GM18907 (cell line): ENCODE results near the gene MAP3K7CL.
A peak's percentile ranks its signal among the peaks of the same experiment; 100 is the strongest.
"Not testable (repeated sequence)": the region's sequence is repeated elsewhere in the genome, so short reads cannot be mapped to it uniquely, and the experiment has no call there.

Experiments used
- ATAC-seq: cut with Tn5 transposase; IDR thresholded peaks from one replicate; pipeline ENCODE4 v1.9.1; 2021; ENCODE audit warnings: mild to moderate bottlenecking, moderate library complexity; ENCODE audit not compliant: unreplicated experiment

The MAP3K7CL gene

DNA sequence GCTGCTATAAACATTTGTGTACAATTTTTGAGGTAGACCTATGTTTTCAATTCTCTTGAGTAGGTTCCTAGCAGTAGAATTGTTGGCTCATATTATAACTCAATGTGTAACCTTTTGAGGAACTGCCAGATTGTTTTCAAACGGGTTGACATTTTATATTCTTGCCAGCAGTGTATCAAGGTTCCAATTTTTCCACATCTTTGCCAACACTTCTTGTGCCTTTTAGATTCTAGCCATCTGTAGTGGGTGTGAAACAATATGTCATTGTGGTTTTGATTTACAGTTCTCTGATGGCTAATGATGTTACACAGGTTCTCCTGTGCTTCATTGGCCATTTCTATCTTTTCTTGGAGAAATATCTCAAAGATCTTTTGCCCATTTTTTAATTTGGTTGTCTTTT lies 36.4 kb downstream of the MAP3K7CL start:
- no peak for ATAC-seq

DNA sequence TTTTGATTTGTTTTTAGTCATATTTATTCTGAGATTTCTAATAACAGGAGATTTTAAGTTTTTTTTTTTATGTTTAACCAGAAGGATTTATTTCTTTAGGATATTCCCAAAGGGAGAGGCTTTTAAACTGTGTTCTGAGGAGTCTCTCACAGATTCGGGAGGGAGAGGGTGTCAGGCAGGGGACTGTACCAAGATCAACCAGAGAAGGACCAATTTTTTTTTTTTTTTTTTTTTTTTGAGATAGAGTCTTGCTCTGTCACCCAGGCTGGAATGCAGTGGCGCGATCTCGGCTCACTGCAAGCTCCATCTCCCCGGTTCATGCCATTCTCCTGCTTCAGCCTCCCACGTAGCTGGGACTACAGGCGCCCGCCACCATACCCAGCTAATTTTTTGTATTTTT lies 37.0 kb downstream of the MAP3K7CL start:
- ATAC-seq: not testable (repeated sequence)

DNA sequence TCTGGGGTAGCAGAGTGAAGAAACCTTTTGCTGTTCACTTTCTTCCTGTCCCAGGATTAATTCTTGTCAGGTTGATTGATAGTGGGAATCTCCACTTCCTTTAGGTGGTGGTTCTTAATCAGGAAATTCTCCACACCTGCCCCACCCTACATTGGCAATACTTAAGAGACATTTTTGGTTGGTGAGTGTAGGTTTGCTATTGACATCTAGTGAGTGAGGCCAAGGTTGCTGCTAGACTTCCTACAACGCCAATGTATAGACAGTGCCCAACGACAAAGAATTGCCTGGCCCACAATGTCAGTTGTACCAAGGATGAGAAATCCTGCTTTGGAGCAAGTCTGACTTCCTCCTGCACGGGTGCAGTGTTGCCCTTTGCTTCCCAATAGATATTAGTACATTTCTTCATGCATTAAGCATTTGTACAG lies 38.5 kb downstream of the MAP3K7CL start:
- ATAC-seq: no peak

DNA sequence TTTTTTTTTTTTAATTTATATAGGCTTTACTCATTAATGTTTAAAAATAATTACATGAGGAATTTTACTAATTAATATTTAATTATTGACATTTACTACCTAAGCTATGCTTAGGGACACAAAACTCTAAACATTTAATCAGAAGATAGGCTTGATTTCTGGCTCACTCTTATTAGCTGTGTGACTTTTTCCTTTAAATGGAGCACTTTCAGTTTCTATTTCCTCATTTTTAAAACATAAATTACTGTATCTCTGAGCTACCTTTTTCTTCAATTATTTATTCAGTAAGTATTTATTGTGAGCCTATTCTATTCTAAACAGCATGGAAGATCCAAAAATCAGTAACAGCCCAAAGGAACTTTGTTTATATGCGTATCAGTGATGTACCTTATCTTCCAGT lies 40.5 kb downstream of the MAP3K7CL start:
- no peak for ATAC-seq

DNA sequence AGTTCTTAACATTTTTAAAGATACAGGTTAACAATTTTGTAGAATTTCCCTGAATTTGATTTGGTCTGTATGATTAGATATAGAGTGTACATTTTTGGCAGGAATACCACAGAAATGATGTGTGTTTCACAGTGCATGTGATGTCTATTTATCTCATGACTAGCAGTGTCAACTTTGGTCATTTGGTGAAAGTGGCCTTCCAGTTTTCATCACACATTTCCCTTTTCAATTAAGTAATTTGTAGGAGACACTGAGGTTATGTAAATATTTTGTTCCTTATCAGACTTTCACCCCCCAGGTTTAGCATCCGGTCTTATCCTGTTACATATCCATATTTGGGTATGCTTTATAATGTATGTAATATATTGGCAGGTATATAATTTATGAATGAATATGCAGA lies 41.8 kb downstream of the MAP3K7CL start:
- no peak for ATAC-seq

DNA sequence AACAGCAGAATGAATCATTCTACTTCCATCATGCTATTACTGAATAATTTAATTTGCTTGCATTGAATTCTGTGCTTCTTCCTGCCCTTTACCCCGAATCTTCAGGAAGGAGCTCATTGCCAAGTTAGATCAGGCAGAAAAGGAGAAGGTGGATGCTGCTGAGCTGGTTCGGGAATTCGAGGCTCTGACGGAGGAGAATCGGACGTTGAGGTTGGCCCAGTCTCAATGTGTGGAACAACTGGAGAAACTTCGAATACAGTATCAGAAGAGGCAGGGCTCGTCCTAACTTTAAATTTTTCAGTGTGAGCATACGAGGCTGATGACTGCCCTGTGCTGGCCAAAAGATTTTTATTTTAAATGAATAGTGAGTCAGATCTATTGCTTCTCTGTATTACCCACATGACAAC lies 44.2 kb downstream of the MAP3K7CL start:
- no peak for ATAC-seq

DNA sequence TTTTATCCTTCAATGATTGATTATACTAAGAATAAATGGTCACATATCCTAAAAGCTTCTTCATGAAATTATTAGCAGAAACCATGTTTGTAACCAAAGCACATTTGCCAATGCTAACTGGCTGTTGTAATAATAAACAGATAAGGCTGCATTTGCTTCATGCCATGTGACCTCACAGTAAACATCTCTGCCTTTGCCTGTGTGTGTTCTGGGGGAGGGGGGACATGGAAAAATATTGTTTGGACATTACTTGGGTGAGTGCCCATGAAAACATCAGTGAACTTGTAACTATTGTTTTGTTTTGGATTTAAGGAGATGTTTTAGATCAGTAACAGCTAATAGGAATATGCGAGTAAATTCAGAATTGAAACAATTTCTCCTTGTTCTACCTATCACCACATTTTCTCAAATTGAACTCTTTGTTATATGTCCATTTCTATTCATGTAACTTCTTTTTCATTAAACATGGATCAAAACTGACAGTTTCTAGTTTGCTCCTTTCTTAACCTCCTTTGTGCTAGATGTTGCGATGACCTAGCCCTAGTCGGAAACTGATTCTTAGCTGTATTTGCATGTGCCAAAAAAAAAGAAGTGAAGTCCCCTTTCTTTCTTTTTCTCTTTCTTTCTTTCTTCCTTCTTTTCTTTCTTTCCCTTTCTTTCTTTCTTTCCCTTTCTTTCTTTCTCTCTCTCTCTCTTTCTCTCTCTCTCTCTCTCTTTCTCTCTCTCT lies 45.1 kb downstream of the MAP3K7CL start:
- ATAC-seq: no peak

DNA sequence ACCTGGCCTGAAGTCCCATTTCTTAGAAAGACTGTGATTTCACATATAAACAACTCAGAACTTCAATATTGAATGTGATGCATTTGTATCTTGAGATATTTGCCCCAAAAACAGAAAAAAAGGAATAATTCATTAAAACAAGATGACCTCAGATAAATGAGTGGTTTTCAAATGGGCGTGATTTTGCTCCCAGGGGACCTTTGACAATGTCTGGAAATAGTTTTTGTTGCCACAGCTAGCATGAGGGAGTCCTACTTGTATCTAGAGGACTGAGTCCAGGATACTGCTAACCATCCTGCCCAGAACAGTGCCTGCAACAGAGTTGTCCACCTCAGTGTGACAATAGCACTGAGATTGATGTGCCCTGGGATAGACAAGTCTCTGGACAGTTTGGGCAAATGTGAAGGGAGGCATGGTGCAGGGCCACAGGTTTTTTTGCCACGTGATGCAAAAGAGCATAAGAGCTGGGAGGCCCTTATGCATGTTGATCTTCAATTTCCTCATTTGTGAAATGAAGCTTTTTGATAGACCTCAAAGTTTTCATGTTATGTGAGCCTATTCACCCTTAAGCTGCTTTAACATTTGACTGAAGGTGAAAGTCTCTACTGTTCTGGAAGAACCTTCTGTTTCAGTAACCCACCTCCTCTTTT lies 46.2 kb downstream of the MAP3K7CL start:
- ATAC-seq: no peak

DNA sequence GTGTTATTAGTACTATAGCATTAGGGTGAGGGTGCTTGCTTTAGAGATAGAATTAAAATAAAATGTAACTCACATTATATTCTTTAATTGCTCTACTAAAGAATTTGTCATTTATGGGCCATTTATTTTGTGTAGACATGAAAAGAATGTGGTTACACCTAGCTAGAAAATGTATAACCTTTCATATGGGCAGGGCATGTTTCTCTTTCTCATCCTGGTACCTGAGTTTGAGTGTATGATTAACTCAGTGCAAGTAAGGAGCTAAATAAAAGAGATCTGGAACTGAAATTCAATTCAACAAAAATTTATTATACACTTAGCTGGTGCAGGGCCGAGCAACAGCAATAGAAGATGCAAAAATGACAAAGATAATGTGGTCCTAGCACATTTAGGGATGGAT lies 47.4 kb downstream of the MAP3K7CL start:
- ATAC-seq: peak; percentile 47

DNA sequence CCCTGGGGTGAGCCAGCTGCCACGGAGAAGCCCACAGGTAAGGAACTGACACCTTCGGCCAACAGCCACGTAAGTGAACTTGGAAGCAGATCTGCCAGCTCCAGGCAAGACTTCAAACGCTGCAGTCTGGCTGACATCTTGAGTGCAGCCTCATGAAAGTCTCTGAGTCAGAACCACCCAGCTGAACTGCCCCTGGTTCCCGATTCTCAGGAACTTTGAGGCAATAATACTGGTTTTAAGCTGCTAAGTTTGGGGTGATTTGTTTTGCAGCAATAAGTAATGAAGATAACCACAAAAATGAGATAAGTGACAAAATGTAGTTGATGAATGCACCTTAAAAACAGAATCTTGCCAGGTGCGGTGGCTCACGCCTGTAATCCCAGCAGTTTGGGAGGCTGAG lies 48.5 kb downstream of the MAP3K7CL start:
- no peak for ATAC-seq

DNA sequence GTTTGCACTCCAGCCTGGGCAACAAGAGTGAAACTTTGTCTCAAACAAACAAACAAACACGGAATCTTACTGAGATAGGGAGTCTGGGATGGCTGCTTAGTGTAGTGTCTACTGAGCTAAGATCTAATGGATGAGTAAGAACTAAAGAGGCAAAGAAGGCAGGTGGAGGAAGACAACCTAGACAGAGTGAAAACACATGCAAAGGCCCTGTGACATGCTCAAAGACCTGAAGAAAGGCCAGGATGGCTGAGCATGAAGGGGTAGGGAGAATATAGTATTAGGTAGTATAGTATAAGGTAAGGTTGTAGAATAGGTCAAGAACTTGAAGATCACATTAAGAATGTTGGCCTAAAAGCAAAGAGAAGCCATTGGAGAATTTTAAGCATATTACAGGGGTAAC lies 49.1 kb downstream of the MAP3K7CL start:
- ATAC-seq: no peak

DNA sequence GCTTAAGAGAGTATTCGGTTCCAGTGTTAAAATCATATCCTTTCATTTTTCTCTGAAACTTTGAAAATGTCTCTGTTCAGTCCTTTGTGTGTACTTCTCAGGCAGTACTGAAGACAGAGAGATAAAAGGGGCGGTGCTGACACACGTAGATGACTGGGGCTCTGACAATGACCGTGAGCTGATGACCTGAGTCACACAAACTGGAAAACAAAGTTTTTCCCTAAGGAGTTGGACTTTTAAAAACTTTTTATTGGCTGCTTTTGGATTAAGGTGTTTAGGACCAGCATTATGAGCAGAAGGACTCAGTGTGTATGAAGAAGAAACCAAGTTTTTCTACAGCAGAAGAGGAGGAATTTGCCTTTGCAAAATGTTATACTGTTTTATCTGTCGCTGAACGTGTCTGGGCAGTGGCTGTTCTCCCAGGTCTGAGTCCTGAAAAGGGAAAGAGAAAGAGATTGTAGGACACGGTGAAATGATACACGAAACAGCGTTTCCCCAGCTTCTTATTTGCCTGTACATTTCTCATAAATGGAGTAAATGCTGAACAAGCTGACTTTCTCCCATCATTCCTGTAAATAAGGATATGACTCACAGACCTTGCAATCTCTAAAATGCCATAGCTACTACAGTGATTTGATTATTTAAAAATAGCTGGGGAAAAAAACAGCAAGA lies 51.5 kb downstream of the MAP3K7CL start:
- peak; percentile 37 for ATAC-seq

DNA sequence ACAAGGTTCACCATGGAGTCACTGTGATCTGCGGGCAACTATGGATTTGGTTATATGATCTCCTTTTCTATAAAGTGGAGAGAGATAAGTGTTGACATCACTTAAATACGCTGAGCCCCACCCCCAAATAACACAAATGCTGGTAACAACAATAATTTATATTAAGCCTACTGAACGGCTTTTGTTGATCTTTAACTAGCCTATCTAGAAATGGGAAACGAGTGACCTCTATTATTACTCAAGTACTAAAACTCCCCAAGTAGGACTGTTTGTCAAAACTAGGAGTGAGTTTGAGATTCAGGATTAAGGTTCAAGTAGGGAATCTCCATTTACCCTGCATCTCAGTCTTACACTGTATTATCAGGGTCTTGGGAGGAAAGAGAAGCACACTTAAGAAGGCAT lies 52.2 kb downstream of the MAP3K7CL start:
- no peak for ATAC-seq

DNA sequence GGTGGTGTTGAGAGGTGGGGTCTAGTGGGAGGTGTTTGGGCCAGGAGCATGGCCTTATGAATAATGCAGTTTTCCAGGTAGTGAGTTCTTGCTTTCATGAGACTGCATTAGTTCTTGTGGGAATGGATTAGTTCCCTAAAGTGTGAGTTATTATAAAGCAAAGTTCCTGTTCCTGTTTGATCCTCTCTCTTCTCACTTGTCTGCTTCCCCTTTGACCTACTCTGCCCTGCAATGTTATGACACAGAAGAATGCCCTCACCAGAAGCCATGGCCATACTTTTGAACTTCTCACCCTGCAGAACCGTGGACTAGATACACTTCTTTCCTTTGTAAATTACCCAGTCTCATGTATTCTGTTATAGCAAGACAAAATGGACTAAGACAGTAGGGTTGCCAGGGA lies 53.6 kb downstream of the MAP3K7CL start:
- ATAC-seq: no peak

DNA sequence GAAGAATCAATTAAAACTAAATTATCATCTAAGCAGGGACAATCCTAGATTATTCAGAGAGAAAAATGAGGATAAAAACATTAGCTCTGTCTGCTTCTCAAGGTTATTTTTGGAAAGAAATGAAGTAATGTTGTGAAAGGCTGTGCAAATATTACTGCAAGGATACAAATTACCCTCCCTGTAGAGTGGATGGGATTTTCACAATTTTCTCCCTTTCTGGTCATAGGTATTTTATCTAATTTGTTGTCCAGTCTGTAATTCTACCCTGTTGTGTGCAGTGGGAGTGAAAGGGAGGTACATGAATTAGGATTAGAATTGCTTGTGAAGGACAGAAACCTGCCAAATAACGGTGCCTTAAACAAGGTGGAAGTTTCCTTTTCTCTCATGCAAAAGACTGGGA lies 54.7 kb downstream of the MAP3K7CL start:
- no peak for ATAC-seq

DNA sequence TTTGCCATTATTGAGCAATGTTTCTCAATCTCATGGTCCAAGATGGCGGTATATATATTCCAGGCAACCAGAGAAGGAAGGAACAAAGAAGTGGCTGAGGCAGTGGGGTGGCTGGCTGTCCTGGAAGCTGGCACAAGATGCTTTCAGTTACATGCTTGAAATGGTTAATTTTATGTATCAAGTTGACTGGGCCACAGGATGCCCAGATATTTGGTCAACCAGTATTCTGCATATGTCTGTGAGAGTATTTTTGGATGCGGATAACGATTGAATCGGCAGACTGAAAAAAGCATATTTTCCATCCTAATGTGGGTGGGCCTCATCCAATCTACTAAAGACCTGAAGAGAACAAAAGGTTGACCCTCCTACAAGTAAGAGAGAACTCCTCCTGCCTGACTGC lies 55.2 kb downstream of the MAP3K7CL start:
- ATAC-seq: no peak

DNA sequence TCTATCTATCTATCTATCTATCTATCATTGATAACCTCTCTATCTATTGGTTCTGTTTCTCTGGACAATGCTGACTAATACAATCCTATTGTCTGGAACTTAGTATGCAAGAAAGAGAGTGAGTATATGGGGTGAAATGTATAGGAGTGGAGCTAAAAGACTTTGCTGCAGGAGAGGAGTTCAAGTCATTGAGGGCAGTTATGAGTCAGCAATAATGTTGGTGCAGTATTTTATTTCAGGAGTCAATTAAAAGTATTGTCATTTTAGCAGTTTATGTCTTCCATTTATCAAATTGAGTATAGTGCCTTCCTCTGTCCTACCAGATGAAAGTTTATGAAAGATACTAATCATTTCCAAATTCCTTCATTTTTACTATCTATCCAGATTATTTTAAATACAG lies 55.8 kb downstream of the MAP3K7CL start:
- ATAC-seq: no peak

DNA sequence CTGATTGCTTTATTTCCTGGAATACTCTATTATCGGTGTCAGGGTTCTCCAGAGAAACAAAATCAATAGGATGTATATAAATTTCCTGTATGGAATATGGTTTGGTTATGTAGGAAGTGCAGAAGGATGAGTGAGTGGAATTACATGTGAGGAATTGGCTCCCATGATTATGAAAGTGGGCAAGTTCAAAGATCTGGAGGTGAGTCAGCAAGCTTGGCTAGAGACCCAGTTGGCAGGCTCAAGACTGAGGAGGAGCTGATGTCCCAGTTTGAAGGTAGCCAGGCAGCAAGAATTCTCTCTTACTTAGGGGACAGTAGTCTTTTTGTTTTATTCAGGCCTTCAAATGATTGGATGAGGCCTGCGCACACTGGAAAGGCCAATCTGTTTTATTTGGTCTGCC lies 57.5 kb downstream of the MAP3K7CL start:
- ATAC-seq: no peak

DNA sequence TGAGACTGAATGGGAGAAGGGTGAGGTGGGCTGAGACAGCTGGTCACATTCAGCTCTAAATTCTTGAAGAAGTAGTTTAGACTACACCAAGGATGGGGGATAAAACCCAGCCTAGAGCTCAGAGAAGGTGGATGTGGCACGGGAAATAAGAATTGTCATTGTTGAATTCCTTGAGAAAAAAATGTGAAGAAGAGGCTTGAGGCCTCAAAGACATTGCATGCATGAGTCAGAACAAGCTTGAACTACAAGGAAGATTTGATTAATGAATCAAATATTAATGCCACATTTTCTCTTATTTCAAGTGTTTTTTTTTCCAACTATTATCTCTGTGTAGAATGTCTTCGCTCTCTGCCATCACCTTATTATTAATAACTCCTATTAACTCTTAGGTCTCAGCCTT lies 58.9 kb downstream of the MAP3K7CL start:
- ATAC-seq: no peak

DNA sequence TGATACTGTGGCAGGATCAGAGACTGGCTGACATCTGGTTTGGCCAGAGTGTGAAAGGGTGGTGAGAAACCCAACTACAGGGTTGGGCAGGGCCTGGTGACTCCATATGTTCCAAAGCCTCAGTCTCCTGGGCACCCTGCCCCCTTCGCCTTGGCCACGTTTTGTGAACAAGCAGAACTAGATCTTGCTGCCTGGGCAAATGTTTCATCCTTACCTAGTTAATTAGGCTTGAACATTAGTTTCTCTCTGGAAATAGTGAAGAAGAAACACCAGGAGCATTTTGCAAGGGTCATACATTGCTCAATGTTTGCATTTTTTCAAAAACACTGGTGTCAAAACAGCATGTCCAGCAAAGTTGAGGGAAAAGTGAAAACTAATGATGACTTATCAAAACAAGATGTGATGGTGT lies 60.5 kb downstream of the MAP3K7CL start:
- ATAC-seq: no peak

DNA sequence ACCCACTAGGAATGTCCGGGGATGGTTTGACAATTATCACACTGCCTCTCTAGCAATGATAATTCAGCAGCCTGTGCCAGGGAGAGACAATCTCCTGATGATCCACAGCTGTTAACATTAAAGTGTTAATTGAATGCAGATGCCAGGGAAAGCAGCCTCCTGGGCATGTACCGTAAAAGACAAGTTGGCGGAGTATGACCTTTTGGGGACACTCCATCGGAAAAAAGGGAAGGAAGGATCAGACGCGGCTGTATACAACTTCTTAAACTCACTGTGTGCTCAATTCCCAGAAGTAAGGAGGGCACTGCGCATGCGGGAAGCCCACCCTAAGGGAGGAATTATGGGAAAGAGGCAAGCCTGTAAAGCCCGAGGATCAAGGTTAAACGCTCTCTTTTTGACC lies 62.6 kb downstream of the MAP3K7CL start:
- ATAC-seq: no peak

DNA sequence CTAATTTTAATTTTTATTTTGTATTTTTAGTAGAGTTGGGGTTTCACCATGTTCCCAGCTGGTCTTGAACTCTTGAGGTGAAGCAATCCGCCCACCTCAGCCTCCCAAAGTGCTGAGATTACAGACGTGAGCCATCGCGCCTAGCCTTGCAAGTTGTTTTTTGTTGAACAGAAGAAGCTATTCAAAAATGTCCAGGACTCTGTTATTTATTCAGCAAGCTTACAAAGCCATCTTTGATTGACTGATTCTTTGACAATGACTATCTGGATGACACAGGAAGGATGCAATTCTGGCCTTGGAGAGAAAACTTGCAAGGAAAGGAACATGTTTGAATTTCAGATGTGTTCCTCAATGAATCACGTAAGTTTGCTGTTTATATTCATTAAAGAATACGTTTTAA lies 63.5 kb downstream of the MAP3K7CL start:
- ATAC-seq: no peak
